SK-N-MC (cell line): Measurements from ENCODE around the gene RINL.

Experiments used
- EZH2 ChIP-seq: fragments of 200-600 bp; sonication (generic); IDR thresholded peaks from one replicate; pipeline ENCODE4 v1.6.1; 2017; ENCODE audit warnings: antibody characterized with exemption
- POLR2AphosphoS5 ChIP-seq: IDR thresholded peaks from 2 replicates; pipeline ENCODE4 v1.6.1; 2012; ENCODE audit warnings: mild to moderate bottlenecking, low read depth, low read length, borderline replicate concordance

GRCh38 chr19:38905620-38906019 is 27.5 kb upstream of the RINL start:
- TF ChIP-seq POLR2AphosphoS5 (no peak), EZH2 (no peak)
